Type B pancreatic cell (in vitro differentiated cells): ENCODE data around the gene PPP1R9A. TPM values are rescaled to one million over a fixed set of nuclear protein-coding genes. Genes with fewer than 3 reads are reported as not detected.

Source experiments
- DNase-seq: peaks from one replicate; pipeline ENCODE4 v3.0.0; 2021; ENCODE audit warnings: mixed read lengths; ENCODE audit not compliant: unreplicated experiment; ENCODE audit errors: extremely low spot score
- H3K27ac Mint-ChIP-seq: 2 replicates; pipeline ENCODE4 v1.8.0; 2021; ENCODE audit warnings: mild to moderate bottlenecking, mixed read lengths
- H3K27me3 Mint-ChIP-seq: 2 replicates; pipeline ENCODE4 v1.8.0; 2021; ENCODE audit warnings: mixed read lengths
- H3K36me3 Mint-ChIP-seq: 2 replicates; pipeline ENCODE4 v1.8.0; 2021; ENCODE audit warnings: mixed read lengths
- H3K4me1 Mint-ChIP-seq: one replicate; pipeline ENCODE4 v1.8.0; 2021; ENCODE audit warnings: mixed read lengths; ENCODE audit not compliant: unreplicated experiment
- H3K4me3 Mint-ChIP-seq: 2 replicates; pipeline ENCODE4 v1.8.0; 2021; ENCODE audit warnings: mild to moderate bottlenecking, mixed read lengths
- H3K9me3 Mint-ChIP-seq: 2 replicates; pipeline ENCODE4 v1.8.0; 2021; ENCODE audit warnings: mixed read lengths
- total RNA-seq: library from RNA; stranded (reverse); gene quantifications from 2 replicates; pipeline ENCODE4 v1.2.1, GENCODE V29; 2021; ENCODE audit warnings: low replicate concordance
- TF ChIP-seq, protein P1 (sequence below): fragments of 200-600 bp; sonication (generic); conservative IDR thresholded peaks from 2 replicates; pipeline ENCODE4 v1.5.0; 2021; ENCODE audit warnings: antibody characterized with exemption, mild to moderate bottlenecking

PPP1R9A gene
- total RNA-seq, 1 donor from 2014 or later: 21.3 TPM

DNA sequence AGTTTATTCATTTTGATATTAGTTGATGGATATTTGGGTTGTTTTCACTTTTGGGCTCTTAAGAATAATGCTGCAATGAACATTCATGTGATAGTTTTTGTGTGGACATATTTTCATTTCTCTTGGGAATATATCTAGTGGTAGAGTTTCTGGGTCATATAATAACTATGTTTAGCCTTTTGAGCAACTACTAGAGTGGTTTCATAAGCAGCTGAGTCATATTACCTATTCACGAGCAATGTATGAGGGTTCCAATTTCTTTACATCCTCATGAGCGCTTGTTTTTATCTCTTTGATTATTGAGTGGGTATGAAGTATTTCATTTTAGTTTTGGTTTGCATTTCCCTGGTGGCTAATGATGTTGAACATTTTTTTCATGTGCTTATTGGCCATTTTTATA is 234.4 kb downstream of the PPP1R9A start:
- Mint-ChIP-seq H3K9me3 (peaks cover 5% of the 10 kb centered on the region), H3K4me1 (no peaks in the 10 kb centered on the region), H3K27me3 (no peaks in the 10 kb centered on the region), H3K4me3 (no peak overlapping the region), H3K36me3 (peaks cover under 1% of the 10 kb centered on the region), H3K27ac (no peak overlapping the region)
- DNase-seq: no peak
- TF ChIP-seq, protein P1, sequence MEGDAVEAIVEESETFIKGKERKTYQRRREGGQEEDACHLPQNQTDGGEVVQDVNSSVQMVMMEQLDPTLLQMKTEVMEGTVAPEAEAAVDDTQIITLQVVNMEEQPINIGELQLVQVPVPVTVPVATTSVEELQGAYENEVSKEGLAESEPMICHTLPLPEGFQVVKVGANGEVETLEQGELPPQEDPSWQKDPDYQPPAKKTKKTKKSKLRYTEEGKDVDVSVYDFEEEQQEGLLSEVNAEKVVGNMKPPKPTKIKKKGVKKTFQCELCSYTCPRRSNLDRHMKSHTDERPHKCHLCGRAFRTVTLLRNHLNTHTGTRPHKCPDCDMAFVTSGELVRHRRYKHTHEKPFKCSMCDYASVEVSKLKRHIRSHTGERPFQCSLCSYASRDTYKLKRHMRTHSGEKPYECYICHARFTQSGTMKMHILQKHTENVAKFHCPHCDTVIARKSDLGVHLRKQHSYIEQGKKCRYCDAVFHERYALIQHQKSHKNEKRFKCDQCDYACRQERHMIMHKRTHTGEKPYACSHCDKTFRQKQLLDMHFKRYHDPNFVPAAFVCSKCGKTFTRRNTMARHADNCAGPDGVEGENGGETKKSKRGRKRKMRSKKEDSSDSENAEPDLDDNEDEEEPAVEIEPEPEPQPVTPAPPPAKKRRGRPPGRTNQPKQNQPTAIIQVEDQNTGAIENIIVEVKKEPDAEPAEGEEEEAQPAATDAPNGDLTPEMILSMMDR: no peak

DNA sequence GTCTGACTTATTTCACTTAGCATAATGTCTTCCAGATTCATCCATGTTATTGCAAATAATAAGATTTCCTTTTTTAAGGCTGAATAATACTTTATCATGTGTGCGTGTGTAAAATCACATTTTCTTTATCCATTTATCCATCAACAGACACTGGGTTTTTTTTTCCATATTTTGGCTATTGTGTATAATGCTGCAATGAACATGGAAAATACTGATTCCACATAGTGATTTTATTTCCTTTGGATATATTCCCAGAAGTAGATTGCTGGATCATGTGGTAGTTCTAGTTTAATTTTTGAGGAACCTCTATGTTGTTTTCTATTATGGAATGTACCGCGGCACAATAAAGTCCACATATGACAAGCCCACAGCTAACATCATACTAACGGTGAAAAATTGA is 236.9 kb downstream of the PPP1R9A start:
- no peak for DNase-seq
- Mint-ChIP-seq H3K4me3 (no peak overlapping the region), H3K36me3 (no peaks in the 10 kb centered on the region), H3K9me3 (peaks cover 5% of the 10 kb centered on the region), H3K4me1 (no peaks in the 10 kb centered on the region), H3K27me3 (no peaks in the 10 kb centered on the region), H3K27ac (no peak overlapping the region)
- TF ChIP-seq, protein P1: no peak

DNA sequence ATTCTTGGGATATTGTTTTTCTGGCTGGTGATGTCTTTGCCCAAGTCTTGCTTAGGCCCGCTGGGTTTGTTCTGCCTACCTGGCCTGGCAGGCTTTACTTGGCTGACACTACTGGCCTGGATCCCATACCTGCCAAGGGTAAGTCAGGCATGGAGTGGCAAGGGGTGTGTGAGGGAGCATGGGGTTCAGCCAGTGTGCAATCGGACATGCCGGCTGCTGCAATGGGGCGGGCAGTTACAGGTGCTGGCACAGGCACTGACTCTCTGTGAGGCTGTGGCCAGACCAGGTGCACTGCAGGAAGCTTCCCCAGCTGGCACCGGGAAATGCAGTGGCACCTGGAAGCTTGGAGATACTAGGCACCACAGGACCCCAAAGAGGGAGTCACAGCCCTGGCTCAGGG is 248.6 kb downstream of the PPP1R9A start:
- Mint-ChIP-seq H3K36me3 (no peaks in the 10 kb centered on the region), H3K4me3 (no peak overlapping the region), H3K9me3 (no peaks in the 10 kb centered on the region), H3K27me3 (no peaks in the 10 kb centered on the region), H3K4me1 (peaks cover 7% of the 10 kb centered on the region), H3K27ac (no peak overlapping the region)
- no peak for DNase-seq
- TF ChIP-seq, protein P1: no peak

DNA sequence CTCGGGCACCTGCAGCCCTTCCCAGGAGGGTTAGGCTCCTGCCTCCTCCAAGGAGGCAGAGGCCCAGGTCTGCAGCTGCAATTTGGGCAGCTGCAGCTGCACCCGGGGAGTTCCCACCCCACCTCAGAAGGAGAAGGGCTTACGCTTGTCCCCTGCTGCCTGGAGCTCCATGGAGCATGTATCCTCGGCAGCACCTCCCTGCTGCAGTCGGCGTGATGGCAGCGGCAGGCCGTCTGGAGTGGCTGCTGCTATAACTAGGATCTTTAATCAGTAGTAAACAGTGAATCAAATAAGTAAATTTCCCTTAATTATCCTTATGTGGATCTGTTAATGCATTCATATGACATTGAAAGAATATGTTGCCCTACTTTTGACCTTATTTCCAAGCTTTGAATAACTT is 250.0 kb downstream of the PPP1R9A start:
- Mint-ChIP-seq H3K36me3 (no peaks in the 10 kb centered on the region), H3K27ac (no peak overlapping the region), H3K4me1 (peaks cover 7% of the 10 kb centered on the region), H3K9me3 (no peaks in the 10 kb centered on the region), H3K4me3 (no peak overlapping the region), H3K27me3 (no peaks in the 10 kb centered on the region)
- TF ChIP-seq, protein P1: no peak
- DNase-seq: no peak

DNA sequence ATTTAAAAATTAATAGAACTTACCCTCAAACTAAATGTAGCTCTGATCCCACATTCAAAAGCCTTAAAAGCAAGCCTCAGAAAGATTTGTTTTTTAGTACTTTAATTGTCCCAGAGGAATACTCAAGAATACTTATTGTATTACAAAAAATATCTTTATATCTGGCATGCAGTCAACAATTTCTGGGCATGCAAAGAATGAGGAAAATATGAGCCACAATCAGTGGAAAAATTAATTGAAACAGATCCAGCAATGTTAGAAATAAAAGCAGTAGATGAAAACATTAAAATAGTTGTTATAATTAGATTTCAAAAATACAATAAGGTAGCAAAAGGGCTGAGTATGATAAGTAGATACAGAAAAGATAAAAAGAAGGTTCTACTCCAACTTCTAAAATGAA is 262.3 kb downstream of the PPP1R9A start:
- H3K36me3 Mint-ChIP-seq: peaks cover 8% of the 10 kb centered on the region
- no peaks in the 10 kb centered on the region for H3K27me3 Mint-ChIP-seq
- DNase-seq: no peak
- no peaks in the 10 kb centered on the region for H3K9me3 Mint-ChIP-seq
- H3K4me1 Mint-ChIP-seq: no peaks in the 10 kb centered on the region
- no peak overlapping the region for H3K4me3 Mint-ChIP-seq
- TF ChIP-seq, protein P1: no peak
- H3K27ac Mint-ChIP-seq: no peak overlapping the region

DNA sequence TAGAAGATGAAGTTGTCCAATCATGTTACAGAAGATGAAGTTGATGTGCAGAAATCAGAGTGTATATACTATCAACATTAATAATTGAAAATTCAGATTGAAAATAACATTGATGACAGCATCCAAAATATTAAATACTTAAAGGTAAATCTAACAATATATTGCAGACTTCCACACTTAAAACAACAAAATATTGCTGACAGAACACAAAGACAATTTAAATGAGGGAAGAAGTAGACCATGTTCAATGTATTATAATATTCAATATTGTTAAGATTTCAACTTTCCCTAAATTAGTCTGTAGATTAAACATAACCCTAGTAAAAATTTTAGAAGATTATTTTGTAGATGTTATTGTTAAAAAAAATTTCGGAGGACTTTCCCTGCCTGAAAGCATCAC is 265.0 kb downstream of the PPP1R9A start:
- H3K9me3 Mint-ChIP-seq: peaks cover 5% of the 10 kb centered on the region
- no peak overlapping the region for H3K27ac Mint-ChIP-seq
- no peaks in the 10 kb centered on the region for H3K27me3 Mint-ChIP-seq
- H3K4me3 Mint-ChIP-seq: no peak overlapping the region
- H3K36me3 Mint-ChIP-seq: peaks cover 11% of the 10 kb centered on the region
- DNase-seq: no peak
- TF ChIP-seq, protein P1: no peak
- no peaks in the 10 kb centered on the region for H3K4me1 Mint-ChIP-seq
